Measurements from ENCODE around the gene SIRPG. TPM values are rescaled to one million over a fixed set of nuclear protein-coding genes. Genes with fewer than 3 reads are reported as not detected.
A peak's percentile ranks its signal among the peaks of the same experiment; 100 is the strongest.

SIRPG gene
- total RNA-seq, 3 donors from 2014 or later (not counting 1 experiment from before 2014, with no cell fraction given) = 1.9 to 3.9 (median 3.1) TPM

DNA sequence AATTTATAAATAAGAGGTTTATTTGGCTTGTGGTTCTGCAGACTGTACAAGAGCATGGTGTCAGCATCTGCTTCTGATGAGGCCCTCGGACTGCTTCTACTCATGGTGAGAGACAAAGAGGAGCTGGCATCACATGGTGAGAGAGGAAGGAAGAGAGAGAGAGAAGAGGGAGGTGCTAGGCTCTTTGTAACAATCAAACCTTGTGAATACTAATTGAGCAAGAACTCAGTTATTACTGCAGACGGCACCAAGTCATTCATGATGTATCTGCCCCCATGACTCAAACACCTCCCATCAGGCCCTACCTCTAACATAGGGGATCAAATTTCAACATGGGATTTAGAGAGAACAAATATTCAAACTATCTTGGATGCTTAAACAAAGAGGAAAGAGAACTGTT is 6.3 kb upstream of the SIRPG start:
- H3K4me3 ChIP-seq (ENCODE audit: low read length) = no peak overlapping the region
- H3K9me3 Mint-ChIP-seq = no peaks in the 10 kb centered on the region
- peak in 1 of 3 donors; percentile 49 for ATAC-seq

DNA sequence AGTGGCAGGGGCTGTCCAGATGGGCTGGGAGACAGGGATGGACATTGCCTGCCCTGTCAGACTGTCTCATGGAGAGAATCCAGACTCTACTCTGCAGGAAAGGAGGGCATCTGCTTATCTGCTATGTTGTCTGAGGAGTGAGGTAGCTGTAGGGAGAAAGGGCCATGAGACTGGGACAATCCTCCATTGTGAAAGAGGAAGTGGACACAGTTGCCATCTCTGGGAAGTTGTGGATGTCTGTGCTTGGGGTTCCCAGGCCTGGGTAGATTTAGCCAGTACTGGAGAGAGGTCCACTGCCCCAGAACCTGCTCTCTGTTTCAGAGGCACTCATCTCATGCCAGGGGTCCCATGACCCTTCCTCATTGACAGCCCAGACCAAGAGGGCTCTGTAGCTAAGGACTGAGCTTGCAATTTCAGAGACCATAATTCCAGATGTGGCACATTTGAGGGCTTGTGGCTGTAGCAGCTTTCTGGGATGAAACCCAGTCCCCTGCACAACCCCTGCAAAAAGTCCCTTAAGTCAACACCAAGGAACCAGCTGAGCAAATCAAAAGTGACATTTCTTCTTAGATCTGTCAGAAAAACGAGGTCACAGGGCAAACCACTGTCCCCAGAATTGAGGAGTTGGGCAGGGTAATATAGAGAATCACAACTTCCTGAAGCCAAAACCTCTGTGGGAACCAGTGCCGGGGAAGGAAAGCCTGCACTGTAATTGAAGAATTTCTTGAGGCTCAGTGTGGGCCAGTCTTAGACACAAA is 4.1 kb upstream of the SIRPG start:
- no peaks in the 10 kb centered on the region for H3K27me3 ChIP-seq (ENCODE audit: control insufficient read depth, insufficient read depth, low read length)
- no peaks in the 10 kb centered on the region for H3K36me3 ChIP-seq (ENCODE audit: control insufficient read depth, insufficient read depth, low read length)
- TF ChIP-seq, protein P1, sequence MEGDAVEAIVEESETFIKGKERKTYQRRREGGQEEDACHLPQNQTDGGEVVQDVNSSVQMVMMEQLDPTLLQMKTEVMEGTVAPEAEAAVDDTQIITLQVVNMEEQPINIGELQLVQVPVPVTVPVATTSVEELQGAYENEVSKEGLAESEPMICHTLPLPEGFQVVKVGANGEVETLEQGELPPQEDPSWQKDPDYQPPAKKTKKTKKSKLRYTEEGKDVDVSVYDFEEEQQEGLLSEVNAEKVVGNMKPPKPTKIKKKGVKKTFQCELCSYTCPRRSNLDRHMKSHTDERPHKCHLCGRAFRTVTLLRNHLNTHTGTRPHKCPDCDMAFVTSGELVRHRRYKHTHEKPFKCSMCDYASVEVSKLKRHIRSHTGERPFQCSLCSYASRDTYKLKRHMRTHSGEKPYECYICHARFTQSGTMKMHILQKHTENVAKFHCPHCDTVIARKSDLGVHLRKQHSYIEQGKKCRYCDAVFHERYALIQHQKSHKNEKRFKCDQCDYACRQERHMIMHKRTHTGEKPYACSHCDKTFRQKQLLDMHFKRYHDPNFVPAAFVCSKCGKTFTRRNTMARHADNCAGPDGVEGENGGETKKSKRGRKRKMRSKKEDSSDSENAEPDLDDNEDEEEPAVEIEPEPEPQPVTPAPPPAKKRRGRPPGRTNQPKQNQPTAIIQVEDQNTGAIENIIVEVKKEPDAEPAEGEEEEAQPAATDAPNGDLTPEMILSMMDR (IDR thresholded peaks at IDR 0.05) = no peak
- peak in 1 of 2 donors; percentile 68 for DNase-seq
- H3K9me3 Mint-ChIP-seq = no peaks in the 10 kb centered on the region
- no peaks in the 10 kb centered on the region for H3K36me3 Mint-ChIP-seq
- H3K9me3 ChIP-seq (ENCODE audit: control insufficient read depth, insufficient read depth, low read length) = no peaks in the 10 kb centered on the region
- intact Hi-C loops (cut with micrococcal nuclease) = no loop called here
- H3K4me3 ChIP-seq (ENCODE audit: low read length) = no peak overlapping the region
- no peak overlapping the region for H3K4me3 Mint-ChIP-seq
- H3K27me3 Mint-ChIP-seq (ENCODE audit: low read depth in 2 of 2) = no peaks in the 10 kb centered on the region
- peak in 1 of 3 donors; percentile 28 for ATAC-seq
- WGBS (ENCODE audit: insufficient coverage) = 8% methylated on average over 2 of the region's 2 CpGs
- peaks cover 65% of the 10 kb centered on the region for H3K4me1 ChIP-seq (ENCODE audit: control insufficient read depth, insufficient read depth, low read length)
- H3K27ac Mint-ChIP-seq = peak overlapping the region in 1 of 2 donors; percentile 21
- H3K4me1 Mint-ChIP-seq = peaks cover 57 to 67% of the 10 kb centered on the region in 2 donors
- no peak overlapping the region for H3K27ac ChIP-seq (ENCODE audit: low read length)

More for the DNA sequence above, 6.3 kb upstream of the SIRPG start:
- Mint-ChIP-seq H3K4me3 (peak overlapping the region; percentile 49), H3K27ac (peak overlapping the region; percentile 15 to 23), H3K27me3 (ENCODE audit: low read depth in 2 of 2) (no peaks in the 10 kb centered on the region), H3K36me3 (no peaks in the 10 kb centered on the region), H3K4me1 (peaks cover 40 to 50% of the 10 kb centered on the region in 2 donors)
- no peaks in the 10 kb centered on the region for H3K36me3 ChIP-seq (ENCODE audit: control insufficient read depth, insufficient read depth, low read length)
- 35% methylated on average over 1 of the region's 2 CpGs for WGBS (ENCODE audit: insufficient coverage)
- peak overlapping the region; percentile 8 for H3K27ac ChIP-seq (ENCODE audit: low read length)
- H3K4me1 ChIP-seq (ENCODE audit: control insufficient read depth, insufficient read depth, low read length) = peaks cover 46% of the 10 kb centered on the region
- TF ChIP-seq, protein P1 (IDR thresholded peaks at IDR 0.05) = no peak
- no peaks in the 10 kb centered on the region for H3K9me3 ChIP-seq (ENCODE audit: control insufficient read depth, insufficient read depth, low read length)
- DNase-seq = peak in 1 of 2 donors; percentile 53
- intact Hi-C loops (cut with micrococcal nuclease) = no loop called here
- H3K27me3 ChIP-seq (ENCODE audit: control insufficient read depth, insufficient read depth, low read length) = no peaks in the 10 kb centered on the region

DNA sequence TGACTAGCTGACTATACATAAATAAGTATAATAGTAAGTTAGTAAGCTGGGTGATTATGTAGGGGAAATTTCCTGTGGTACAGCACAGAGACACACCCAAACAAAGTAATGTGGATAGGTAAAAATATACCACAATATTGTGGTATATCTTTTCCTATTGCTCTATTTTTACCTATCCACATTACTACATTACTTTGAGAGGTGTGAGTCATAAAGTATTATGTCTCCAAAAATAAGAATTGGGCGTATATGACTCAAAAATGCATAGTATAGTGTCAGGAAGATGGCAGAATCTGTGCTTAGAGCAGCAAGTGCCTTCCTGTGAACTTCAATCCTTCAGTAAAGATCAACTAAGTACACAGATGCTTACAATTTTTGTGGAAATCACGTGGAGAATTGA is 2.7 kb upstream of the SIRPG start:
- H3K9me3 Mint-ChIP-seq = no peaks in the 10 kb centered on the region
- intact Hi-C loops (cut with micrococcal nuclease) = no loop called here
- Histone ChIP-seq H3K4me1 (ENCODE audit: control insufficient read depth, insufficient read depth, low read length) (peaks cover 65% of the 10 kb centered on the region), H3K9me3 (ENCODE audit: control insufficient read depth, insufficient read depth, low read length) (no peaks in the 10 kb centered on the region), H3K36me3 (ENCODE audit: control insufficient read depth, insufficient read depth, low read length) (no peaks in the 10 kb centered on the region), H3K27me3 (ENCODE audit: control insufficient read depth, insufficient read depth, low read length) (no peaks in the 10 kb centered on the region), H3K27ac (ENCODE audit: low read length) (no peak overlapping the region), H3K4me3 (ENCODE audit: low read length) (no peak overlapping the region)
- 41% methylated on average over 2 of the region's 2 CpGs for WGBS (ENCODE audit: insufficient coverage)
- peaks cover 62 to 75% of the 10 kb centered on the region in 2 donors for H3K4me1 Mint-ChIP-seq
- H3K27me3 Mint-ChIP-seq (ENCODE audit: low read depth in 2 of 2) = no peaks in the 10 kb centered on the region
- H3K27ac Mint-ChIP-seq = no peak overlapping the region
- no peaks in the 10 kb centered on the region for H3K36me3 Mint-ChIP-seq
- H3K4me3 Mint-ChIP-seq = peak overlapping the region; percentile 4
- TF ChIP-seq, protein P1 (IDR thresholded peaks at IDR 0.05) = no peak
- ATAC-seq (no peak), DNase-seq (peak in 1 of 2 donors; percentile 57)

Data from natural killer cell (primary cell).